SU-DHL-6 (cell line): Measurements from ENCODE around the gene GPT2.
A peak's percentile ranks its signal among the peaks of the same experiment; 100 is the strongest.

Source experiments
- H2AFZ ChIP-seq: fragments of 200-600 bp; sonication (generic); 2 replicates; pipeline ENCODE4 v1.6.1; 2014; ENCODE audit warnings: low read depth, mild to moderate bottlenecking, moderate library complexity, mixed read lengths, antibody characterized with exemption, low read length; ENCODE audit not compliant: severe bottlenecking
- H3F3A ChIP-seq: fragments of 200-600 bp; shearing (Covaris generic); 2 replicates; pipeline ENCODE4 v1.6.0; 2016; ENCODE audit warnings: antibody characterized with exemption, mild to moderate bottlenecking; ENCODE audit not compliant: insufficient read depth
- H3K27ac ChIP-seq: fragments of 200-600 bp; sonication (generic); 2 replicates; pipeline ENCODE4 v1.5.1; 2016; ENCODE audit warnings: low read depth, mild to moderate bottlenecking, low read length, moderate library complexity, mixed read lengths
- H3K27me3 ChIP-seq: fragments of 200-600 bp; sonication (generic), shearing (Covaris generic); 2 replicates; pipeline ENCODE4 v1.6.0; 2014; ENCODE audit warnings: mild to moderate bottlenecking, low read length
- H3K36me3 ChIP-seq: fragments of 200-600 bp; sonication (generic); 2 replicates; pipeline ENCODE4 v1.6.1; 2014; ENCODE audit warnings: mild to moderate bottlenecking, low read length, mixed read lengths
- H3K4me2 ChIP-seq: fragments of 300-600, 200-600 bp; shearing (Covaris generic), sonication (generic); 2 replicates; pipeline ENCODE4 v1.6.0; 2014; ENCODE audit warnings: low read length, low read depth, mild to moderate bottlenecking; ENCODE audit not compliant: poor library complexity, severe bottlenecking
- H3K4me3 ChIP-seq: fragments of 200-600 bp; sonication (generic); 2 replicates; pipeline ENCODE4 v1.5.1; 2014; ENCODE audit warnings: antibody characterized with exemption, low read length, mild to moderate bottlenecking, mixed read lengths; ENCODE audit not compliant: insufficient read depth, poor library complexity, severe bottlenecking
- H3K79me2 ChIP-seq: fragments of 200-600 bp; sonication (generic); 2 replicates; pipeline ENCODE4 v1.6.1; 2014; ENCODE audit warnings: mild to moderate bottlenecking, low read length, moderate library complexity; ENCODE audit not compliant: insufficient read depth
- H3K9ac ChIP-seq: fragments of 200-600 bp; sonication (generic); 2 replicates; pipeline ENCODE4 v1.7.0; 2014; ENCODE audit warnings: mild to moderate bottlenecking, low read length
- H3K9me2 ChIP-seq: fragments of 200-600 bp; sonication (generic); replicated peaks from 2 replicates; pipeline ENCODE4 v1.6.1; 2014; ENCODE audit warnings: low read length; ENCODE audit not compliant: insufficient read depth
- H3K9me3 ChIP-seq: fragments of 200-600 bp; sonication (generic); 2 replicates; pipeline ENCODE4 v1.6.1; 2014; ENCODE audit warnings: low read length, mixed read lengths; ENCODE audit not compliant: insufficient read depth
- H4K20me1 ChIP-seq: fragments of 200-600 bp; sonication (generic); 2 replicates; pipeline ENCODE4 v1.6.1; 2014; ENCODE audit warnings: low read depth, mild to moderate bottlenecking, antibody characterized with exemption, low read length, moderate library complexity, mixed read lengths
- EZH2phosphoT487 ChIP-seq: fragments of 200-600 bp; sonication (generic), shearing (Covaris generic); conservative IDR thresholded peaks from 2 replicates; pipeline ENCODE4 v1.6.1; 2018; ENCODE audit warnings: mild to moderate bottlenecking, antibody characterized with exemption, low read length, moderate library complexity, mixed read lengths
- TF ChIP-seq, protein P1 (sequence below): fragments of 200-600 bp; sonication (generic); IDR thresholded peaks from one replicate; pipeline ENCODE4 v1.5.1; 2017; ENCODE audit warnings: antibody characterized with exemption, mild to moderate bottlenecking, low read length, moderate library complexity; ENCODE audit not compliant: insufficient read depth, poor library complexity, severe bottlenecking

The GPT2 gene

DNA sequence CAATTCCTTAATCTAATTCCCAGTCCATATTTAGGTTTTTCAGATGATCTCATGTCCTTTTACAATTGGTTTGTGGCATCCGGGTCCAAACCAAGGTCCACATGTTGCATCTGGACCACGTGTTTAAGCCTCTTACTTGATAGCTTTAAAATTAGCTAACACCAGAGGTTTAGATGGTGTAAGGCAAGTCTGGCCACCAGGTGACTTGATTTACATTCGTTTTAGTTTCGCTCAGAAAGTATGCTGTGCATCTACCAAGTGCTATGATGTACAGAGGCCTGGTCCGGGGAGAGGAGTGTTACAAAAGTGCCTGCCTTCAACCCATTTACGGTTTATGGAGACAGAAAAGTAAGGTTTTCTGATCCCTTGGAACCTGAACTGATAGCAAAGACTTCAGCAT lies 90.2 kb downstream of the GPT2 start:
- H3K4me3 ChIP-seq: peak overlapping the region; percentile 75
- H2AFZ ChIP-seq: peak overlapping the region; percentile 33
- H3K27me3 ChIP-seq: no peaks in the 10 kb centered on the region
- H3K79me2 ChIP-seq: peaks cover 38% of the 10 kb centered on the region
- peak overlapping the region; percentile 73 for H3K9ac ChIP-seq
- H3K4me2 ChIP-seq: peak overlapping the region; percentile 90
- no peak for TF ChIP-seq EZH2phosphoT487
- TF ChIP-seq, protein P1, sequence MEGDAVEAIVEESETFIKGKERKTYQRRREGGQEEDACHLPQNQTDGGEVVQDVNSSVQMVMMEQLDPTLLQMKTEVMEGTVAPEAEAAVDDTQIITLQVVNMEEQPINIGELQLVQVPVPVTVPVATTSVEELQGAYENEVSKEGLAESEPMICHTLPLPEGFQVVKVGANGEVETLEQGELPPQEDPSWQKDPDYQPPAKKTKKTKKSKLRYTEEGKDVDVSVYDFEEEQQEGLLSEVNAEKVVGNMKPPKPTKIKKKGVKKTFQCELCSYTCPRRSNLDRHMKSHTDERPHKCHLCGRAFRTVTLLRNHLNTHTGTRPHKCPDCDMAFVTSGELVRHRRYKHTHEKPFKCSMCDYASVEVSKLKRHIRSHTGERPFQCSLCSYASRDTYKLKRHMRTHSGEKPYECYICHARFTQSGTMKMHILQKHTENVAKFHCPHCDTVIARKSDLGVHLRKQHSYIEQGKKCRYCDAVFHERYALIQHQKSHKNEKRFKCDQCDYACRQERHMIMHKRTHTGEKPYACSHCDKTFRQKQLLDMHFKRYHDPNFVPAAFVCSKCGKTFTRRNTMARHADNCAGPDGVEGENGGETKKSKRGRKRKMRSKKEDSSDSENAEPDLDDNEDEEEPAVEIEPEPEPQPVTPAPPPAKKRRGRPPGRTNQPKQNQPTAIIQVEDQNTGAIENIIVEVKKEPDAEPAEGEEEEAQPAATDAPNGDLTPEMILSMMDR: no peak
- H3K27ac ChIP-seq: peak overlapping the region; percentile 71
- H3K9me3 ChIP-seq: no peaks in the 10 kb centered on the region
- peaks cover 2% of the 10 kb centered on the region; the same call in 1 of the 2 replicates for H4K20me1 ChIP-seq
- no peaks in the 10 kb centered on the region for H3K9me2 ChIP-seq
- peaks cover 8% of the 10 kb centered on the region; the same call in 1 of the 2 replicates for H3F3A ChIP-seq
- H3K36me3 ChIP-seq: peaks cover 14% of the 10 kb centered on the region

DNA sequence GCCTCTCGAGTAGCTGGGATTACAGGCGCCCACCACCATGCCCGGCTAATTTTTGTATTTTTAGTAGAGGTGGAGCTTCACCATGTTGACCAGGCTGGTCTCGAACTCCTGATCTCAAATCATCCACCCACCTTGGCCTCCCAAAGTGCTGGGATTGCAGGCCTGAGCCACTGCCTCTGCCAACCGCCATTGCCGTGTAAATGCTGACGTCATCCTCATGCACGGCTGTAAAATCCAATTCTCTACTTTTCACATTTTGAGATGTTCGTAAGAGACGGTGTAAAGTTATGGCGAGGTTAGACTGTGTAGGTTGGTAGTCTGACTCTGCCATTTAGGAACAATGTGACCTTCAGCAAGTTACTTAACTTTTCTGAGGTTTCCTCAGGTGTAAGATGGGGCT lies 91.0 kb downstream of the GPT2 start:
- Histone ChIP-seq H3K79me2 (peaks cover 29% of the 10 kb centered on the region), H3K27ac (no peak overlapping the region), H3K36me3 (peaks cover 6% of the 10 kb centered on the region; the same call in 1 of the 2 replicates), H3K9me3 (no peaks in the 10 kb centered on the region), H3K9ac (no peak overlapping the region), H2AFZ (no peak overlapping the region), H3K4me2 (no peak overlapping the region), H3F3A (peaks cover 8% of the 10 kb centered on the region; the same call in 1 of the 2 replicates), H3K27me3 (no peaks in the 10 kb centered on the region), H3K9me2 (no peaks in the 10 kb centered on the region), H4K20me1 (no peaks in the 10 kb centered on the region), H3K4me3 (no peak overlapping the region)
- TF ChIP-seq EZH2phosphoT487: no peak
- TF ChIP-seq, protein P1: no peak

DNA sequence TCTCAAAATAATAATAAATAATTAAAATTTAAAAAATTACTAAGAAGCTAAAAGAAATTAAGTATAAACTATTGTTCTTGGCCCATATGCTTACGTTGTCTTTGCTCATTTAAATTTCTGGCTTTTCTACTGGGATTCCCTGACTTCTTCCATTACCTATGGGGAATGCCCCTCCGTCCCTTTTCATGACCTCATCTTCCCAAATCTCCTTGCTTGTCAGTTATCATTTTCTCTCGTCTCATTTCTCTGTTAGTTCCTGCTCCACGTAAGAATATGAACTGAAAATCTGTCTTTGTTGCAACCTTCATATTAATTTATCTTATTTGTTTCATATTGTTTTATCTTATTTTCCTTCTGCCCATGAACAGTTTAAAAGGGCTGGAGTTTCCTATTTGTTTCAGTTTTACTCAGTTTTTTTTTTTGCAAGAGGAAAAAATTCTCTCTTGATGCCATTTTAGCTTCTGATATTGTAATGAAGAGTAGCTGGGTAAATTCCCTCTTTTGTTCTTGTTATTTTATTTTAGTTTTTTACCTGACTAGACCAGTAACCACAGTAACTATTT lies 91.8 kb downstream of the GPT2 start:
- Histone ChIP-seq H3K9me2 (no peaks in the 10 kb centered on the region), H3K9ac (no peak overlapping the region), H3K36me3 (peaks cover 4% of the 10 kb centered on the region; the same call in 1 of the 2 replicates), H3K4me3 (no peak overlapping the region), H3K27me3 (no peaks in the 10 kb centered on the region), H2AFZ (peak overlapping the region; percentile 5), H3K79me2 (peaks cover 21% of the 10 kb centered on the region), H3F3A (peaks cover 8% of the 10 kb centered on the region; the same call in 1 of the 2 replicates), H4K20me1 (no peaks in the 10 kb centered on the region), H3K9me3 (no peaks in the 10 kb centered on the region), H3K27ac (no peak overlapping the region), H3K4me2 (peak overlapping the region; percentile 18)
- no peak for TF ChIP-seq EZH2phosphoT487
- TF ChIP-seq, protein P1: no peak
